ENCODE measurements around the gene MPPED2. TPM values are rescaled to one million over a fixed set of nuclear protein-coding genes. Genes with fewer than 3 reads are reported as not detected.
A peak's percentile ranks its signal among the peaks of the same experiment; 100 is the strongest.

MPPED2 gene
- total RNA-seq, 1 experiment from 2014 or later, result 4.7 TPM

DNA sequence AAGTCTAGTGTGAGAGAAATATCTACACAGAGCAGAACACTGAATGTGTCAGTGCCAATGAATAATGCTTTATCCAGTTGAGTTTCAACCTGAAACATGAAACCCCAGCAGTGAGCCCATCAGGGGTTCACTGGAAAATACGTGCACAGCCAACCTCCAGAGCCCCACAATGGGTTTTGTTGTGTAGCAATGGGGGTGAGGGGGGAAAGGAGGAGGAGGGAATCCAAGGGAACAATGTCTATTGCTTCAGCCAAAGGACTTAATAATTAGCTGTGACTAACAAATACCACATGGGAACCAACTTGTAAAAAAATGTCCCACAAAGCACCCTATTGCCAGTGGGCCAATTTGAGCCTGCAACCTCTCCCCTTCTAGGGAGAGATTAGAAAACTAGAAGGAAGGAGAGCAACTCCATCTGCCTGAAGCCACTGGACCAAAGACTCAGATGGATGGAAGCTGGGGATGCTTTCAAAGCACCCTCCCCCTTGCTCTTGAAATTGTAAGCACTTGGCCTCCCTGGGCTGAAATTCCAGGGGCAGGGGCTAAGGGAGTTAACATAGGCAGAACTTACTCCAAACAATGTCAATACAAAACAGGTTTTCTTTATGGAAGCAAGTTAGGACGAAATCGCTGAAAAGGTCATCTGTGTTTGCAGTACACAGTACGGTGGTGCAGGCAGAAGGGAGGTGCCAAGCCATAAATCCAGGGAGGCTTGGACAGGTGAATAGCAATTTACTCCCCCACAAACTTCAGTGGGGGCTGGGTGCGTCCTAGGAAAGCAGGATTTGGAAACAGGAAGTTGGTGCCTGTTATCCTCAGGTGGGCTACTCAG lies 163.5 kb downstream of the MPPED2 start:
- Histone ChIP-seq H4K8ac (replicated peaks; ENCODE audit: insufficient read length, low read depth, low read length) (no peak overlapping the region), H3K27me3 (ENCODE audit: insufficient read depth, low read length) (no peaks in the 10 kb centered on the region), H4K5ac (ENCODE audit: insufficient read length, low read depth, low read length) (no peak overlapping the region), H3K27ac (ENCODE audit: insufficient read length, low read depth, low read length) (no peak overlapping the region), H3K79me2 (ENCODE audit: insufficient read depth, low read length) (no peaks in the 10 kb centered on the region), H4K20me1 (ENCODE audit: control insufficient read depth, insufficient read depth, insufficient read length) (no peaks in the 10 kb centered on the region), H3K14ac (ENCODE audit: insufficient read depth, low read length) (peak overlapping the region; percentile 44; the same call in 1 of the 2 replicates), H2AFZ (ENCODE audit: low read length) (no peak overlapping the region), H3K79me1 (ENCODE audit: insufficient read depth, low read depth, low read length, poor library complexity, severe bottlenecking) (no peaks in the 10 kb centered on the region), H3K4me2 (ENCODE audit: insufficient read depth, insufficient read length, low read length) (peak overlapping the region; percentile 32), H3K9ac (ENCODE audit: extremely low read depth, insufficient read length, low read length) (no peak overlapping the region), H2BK12ac (ENCODE audit: insufficient read length, low read depth, low read length) (no peak overlapping the region), H3K23ac (ENCODE audit: insufficient read length, low read depth, low read length) (no peak overlapping the region), H2BK15ac (ENCODE audit: low read depth, low read length) (no peak overlapping the region), H3K4ac (ENCODE audit: low read depth, low read length) (no peak overlapping the region), H3K4me1 (ENCODE audit: insufficient read depth, low read length) (peaks cover 12% of the 10 kb centered on the region; the same call in 1 of the 2 replicates), H4K91ac (ENCODE audit: insufficient read length, low read depth, low read length) (no peak overlapping the region), H3K23me2 (ENCODE audit: insufficient read length, low read depth, low read length, poor library complexity, severe bottlenecking) (no peaks in the 10 kb centered on the region), H2BK20ac (ENCODE audit: low read depth, low read length, poor library complexity, severe bottlenecking) (no peak overlapping the region), H3K9me3 (ENCODE audit: control insufficient read depth, low read depth, low read length) (no peaks in the 10 kb centered on the region), H2AK5ac (ENCODE audit: insufficient read length, low read length) (no peak overlapping the region), H3T11ph (ENCODE audit: low read length) (no peak overlapping the region), H2BK5ac (ENCODE audit: insufficient read length, low read length) (no peak overlapping the region), H3K56ac (ENCODE audit: insufficient read length, low read depth, low read length) (no peak overlapping the region), H3K18ac (ENCODE audit: insufficient read length, low read depth, low read length) (no peak overlapping the region), H2BK120ac (ENCODE audit: low read depth, low read length, poor library complexity, severe bottlenecking) (no peak overlapping the region)
- Mint-ChIP-seq H3K27me3 (ENCODE audit: low read depth) (peaks cover 7% of the 10 kb centered on the region; the same call in 1 of the 2 replicates), H3K36me3 (ENCODE audit: insufficient read depth in 1 of 3, low read depth in 3 of 3) (no peaks in the 10 kb centered on the region; a peak in 1 of 7 replicates), H3K9me3 (no peaks in the 10 kb centered on the region), H3K4me1 (peaks cover 31 to 43% of the 10 kb centered on the region in 2 experiments), H3K27ac (peak overlapping the region; percentile 49 to 96 (median 80); a peak in 6 of 7 replicates), H3K4me3 (peak overlapping the region in 1 of 2 experiments; percentile 69; a peak in 3 of 5 replicates)
- TF ChIP-seq, protein P1, sequence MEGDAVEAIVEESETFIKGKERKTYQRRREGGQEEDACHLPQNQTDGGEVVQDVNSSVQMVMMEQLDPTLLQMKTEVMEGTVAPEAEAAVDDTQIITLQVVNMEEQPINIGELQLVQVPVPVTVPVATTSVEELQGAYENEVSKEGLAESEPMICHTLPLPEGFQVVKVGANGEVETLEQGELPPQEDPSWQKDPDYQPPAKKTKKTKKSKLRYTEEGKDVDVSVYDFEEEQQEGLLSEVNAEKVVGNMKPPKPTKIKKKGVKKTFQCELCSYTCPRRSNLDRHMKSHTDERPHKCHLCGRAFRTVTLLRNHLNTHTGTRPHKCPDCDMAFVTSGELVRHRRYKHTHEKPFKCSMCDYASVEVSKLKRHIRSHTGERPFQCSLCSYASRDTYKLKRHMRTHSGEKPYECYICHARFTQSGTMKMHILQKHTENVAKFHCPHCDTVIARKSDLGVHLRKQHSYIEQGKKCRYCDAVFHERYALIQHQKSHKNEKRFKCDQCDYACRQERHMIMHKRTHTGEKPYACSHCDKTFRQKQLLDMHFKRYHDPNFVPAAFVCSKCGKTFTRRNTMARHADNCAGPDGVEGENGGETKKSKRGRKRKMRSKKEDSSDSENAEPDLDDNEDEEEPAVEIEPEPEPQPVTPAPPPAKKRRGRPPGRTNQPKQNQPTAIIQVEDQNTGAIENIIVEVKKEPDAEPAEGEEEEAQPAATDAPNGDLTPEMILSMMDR (conservative IDR thresholded peaks at IDR 0.05), result no peak
- no peak for DNase-seq
- no CpG with 5 or more reads among the region's 5 CpGs for WGBS (ENCODE audit: extremely low coverage, insufficient read length, low lambda C conversion rate)

All from H9 (cell line).